ENCODE results near the gene HNMT.

DNA sequence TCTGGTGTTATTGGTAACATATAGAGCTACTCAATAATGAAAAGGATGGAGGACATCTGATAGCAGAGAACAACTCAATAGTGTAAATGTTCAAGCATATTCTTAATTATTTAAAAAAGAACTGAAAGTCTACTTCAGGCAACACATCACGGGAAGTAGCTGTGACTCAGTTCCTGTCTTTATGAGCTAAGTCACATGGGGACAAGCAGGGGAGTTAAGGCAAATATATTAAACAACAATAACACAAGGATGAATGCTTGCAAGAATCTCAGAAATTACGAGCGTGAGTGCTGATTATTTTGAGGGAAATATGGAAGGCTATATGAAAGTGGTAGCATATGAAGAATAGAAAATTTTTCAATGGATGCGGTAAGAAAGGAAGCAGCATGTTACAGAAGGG, 4.0 kb upstream of the HNMT start:
- TF ChIP-seq, protein P1, sequence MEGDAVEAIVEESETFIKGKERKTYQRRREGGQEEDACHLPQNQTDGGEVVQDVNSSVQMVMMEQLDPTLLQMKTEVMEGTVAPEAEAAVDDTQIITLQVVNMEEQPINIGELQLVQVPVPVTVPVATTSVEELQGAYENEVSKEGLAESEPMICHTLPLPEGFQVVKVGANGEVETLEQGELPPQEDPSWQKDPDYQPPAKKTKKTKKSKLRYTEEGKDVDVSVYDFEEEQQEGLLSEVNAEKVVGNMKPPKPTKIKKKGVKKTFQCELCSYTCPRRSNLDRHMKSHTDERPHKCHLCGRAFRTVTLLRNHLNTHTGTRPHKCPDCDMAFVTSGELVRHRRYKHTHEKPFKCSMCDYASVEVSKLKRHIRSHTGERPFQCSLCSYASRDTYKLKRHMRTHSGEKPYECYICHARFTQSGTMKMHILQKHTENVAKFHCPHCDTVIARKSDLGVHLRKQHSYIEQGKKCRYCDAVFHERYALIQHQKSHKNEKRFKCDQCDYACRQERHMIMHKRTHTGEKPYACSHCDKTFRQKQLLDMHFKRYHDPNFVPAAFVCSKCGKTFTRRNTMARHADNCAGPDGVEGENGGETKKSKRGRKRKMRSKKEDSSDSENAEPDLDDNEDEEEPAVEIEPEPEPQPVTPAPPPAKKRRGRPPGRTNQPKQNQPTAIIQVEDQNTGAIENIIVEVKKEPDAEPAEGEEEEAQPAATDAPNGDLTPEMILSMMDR (IDR thresholded peaks at IDR 0.05), result no peak
- TF ChIP-seq SIN3A (IDR thresholded peaks at IDR 0.05; ENCODE audit: borderline replicate concordance, low read depth, low read length), result no peak
- no peak for TF ChIP-seq POLR2AphosphoS5 (IDR thresholded peaks at IDR 0.05; ENCODE audit: low read depth, low read length)
- no peak for TF ChIP-seq TAF1 (IDR thresholded peaks at IDR 0.05; ENCODE audit: borderline replicate concordance, low read depth, low read length)

Measured in SK-N-SH (cell line).